ENCODE data around the gene ELANE.
"Not testable (repeated sequence)": the region's sequence is repeated elsewhere in the genome, so short reads cannot be mapped to it uniquely, and the experiment has no call there.

Gene ELANE

GRCh38 chr19:887072-887471, 35.0 kb downstream of the ELANE start:
- peak; percentile 44 for DNase-seq (ENCODE audit: extremely low read depth, low read depth)

GRCh38 chr19:887599-887998, 35.5 kb downstream of the ELANE start:
- DNase-seq (ENCODE audit: extremely low read depth, low read depth) = no peak
- TF ChIP-seq CTCF (IDR thresholded peaks at IDR 0.05; ENCODE audit: low read depth, low read length) = no peak

More at GRCh38 chr19:887072-887471, 35.0 kb downstream of the ELANE start:
- TF ChIP-seq CTCF (IDR thresholded peaks at IDR 0.05; ENCODE audit: low read depth, low read length) = no peak

- no peak for TF ChIP-seq CTCF (IDR thresholded peaks at IDR 0.05; ENCODE audit: low read depth, low read length)
- DNase-seq (ENCODE audit: extremely low read depth, low read depth) = no peak
These were observed 36.7 kb downstream of the ELANE start for GRCh38 chr19:888581-889385.

- DNase-seq (ENCODE audit: extremely low read depth, low read depth) = no peak
- TF ChIP-seq CTCF (IDR thresholded peaks at IDR 0.05; ENCODE audit: low read depth, low read length) = no peak
These were observed 37.7 kb downstream of the ELANE start for GRCh38 chr19:889662-890295.

- no peak for DNase-seq (ENCODE audit: extremely low read depth, low read depth)
- no peak for TF ChIP-seq CTCF (IDR thresholded peaks at IDR 0.05; ENCODE audit: low read depth, low read length)
These were observed 38.7 kb downstream of the ELANE start for GRCh38 chr19:890831-891230.

- DNase-seq (ENCODE audit: extremely low read depth, low read depth) = not testable (repeated sequence)
These were observed 39.5 kb downstream of the ELANE start for GRCh38 chr19:891421-892200.

GRCh38 chr19:892243-892893, 40.3 kb downstream of the ELANE start:
- no peak for DNase-seq (ENCODE audit: extremely low read depth, low read depth)
- TF ChIP-seq CTCF (IDR thresholded peaks at IDR 0.05; ENCODE audit: low read depth, low read length) = no peak

Measured in AG09319 (cell line).